AG04450 (cell line): Measurements from ENCODE around the gene MSMP. TPM values are rescaled to one million over a fixed set of nuclear protein-coding genes. Genes with fewer than 3 reads are reported as not detected.
A peak's percentile ranks its signal among the peaks of the same experiment; 100 is the strongest.

Experiments used
- CTCF ChIA-PET: fragments of 300-600, 350-600 bp; formaldehyde crosslinking; extraction: SDS; loops from one replicate; lab custom pipeline; 2022; ENCODE audit warnings: antibody characterized with exemption, inconsistent platforms; lab: Charles Lee
- POLR2A ChIA-PET: fragments of 350-600 bp; formaldehyde crosslinking; extraction: SDS; loops from one replicate; lab custom pipeline; 2021; ENCODE audit warnings: antibody characterized with exemption, inconsistent platforms; lab: Yijun Ruan, JAX
- DNase-seq: peaks from one replicate; pipeline ENCODE4 v3.0.0-alpha.2; 2011; ENCODE audit warnings: low read depth, low spot score
- H3K27ac ChIP-seq: one replicate; pipeline ENCODE4 v1.5.1; 2012; ENCODE audit warnings: low read depth, low read length, control low read depth
- H3K27me3 ChIP-seq: one replicate; pipeline ENCODE4 v1.6.0; 2012; ENCODE audit warnings: low read length; ENCODE audit not compliant: control insufficient read depth, insufficient read depth
- H3K4me3 ChIP-seq: 2 replicates; pipeline ENCODE4 v1.5.1; 2011; ENCODE audit warnings: mild to moderate bottlenecking, low read depth, low read length, control low read depth
- H3K9me3 ChIP-seq: 2 replicates; pipeline ENCODE4 v1.5.1; 2012; ENCODE audit warnings: low read length; ENCODE audit not compliant: control insufficient read depth, insufficient read depth
- CTCF ChIP-seq: IDR thresholded peaks from 2 replicates; pipeline ENCODE4 v1.5.1; 2011; ENCODE audit warnings: low read depth, low read length, control low read depth, inconsistent platforms
- polyA plus RNA-seq: library from polyadenylated mRNA; depleted of rRNA; stranded (reverse); fragments of >200 nt; gene quantifications from 2 replicates; pipeline ENCODE4 v1.2.3, GENCODE V29; 2011

The MSMP gene
- polyA plus RNA-seq, 1 experiment: not detected

GRCh38 chr9:35749515-35750255, 4.4 kb downstream of the MSMP start:
- CTCF ChIA-PET: interaction anchor here (0.6 to 5.4 kb wide), 4 partner anchors 8 to 41 kb away, joined by 3 to 46 read pairs (median 4); no protein-coding TSS in a partner anchor
- POLR2A ChIA-PET: interaction anchor here (0.8 to 1.0 kb wide), 2 partner anchors 18 to 92 kb away, joined by 3 read pairs; partner anchors contain the start of genes CCDC107, CREB3, RMRP and TLN1
- no peak for DNase-seq
- Histone ChIP-seq H3K27ac (peak overlapping the region; percentile 21), H3K27me3 (no peaks in the 10 kb centered on the region), H3K9me3 (peaks cover 3% of the 10 kb centered on the region; the same call in 1 of the 2 replicates), H3K4me3 (peak overlapping the region; percentile 90)
- TF ChIP-seq CTCF: no peak

GRCh38 chr9:35748858-35749514, 5.1 kb downstream of the MSMP start, which contains the start of the genes GBA2 and RGP1:
Gene GBA2 (minus strand): TSS chr9:35749228. CDS start chr9:35748704, 524 bp downstream.
Gene RGP1 (plus strand): TSS chr9:35749287. CDS start chr9:35749756, 469 bp downstream.
- CTCF ChIA-PET: interaction anchor here (0.6 to 5.4 kb wide), 3 partner anchors 14 to 145 kb away, joined by 3 to 46 read pairs (median 6); no protein-coding TSS in a partner anchor
- Histone ChIP-seq H3K4me3 (peak within 1 kb of the TSS; percentile 90), H3K27me3 (no peaks in the 10 kb centered on the region), H3K9me3 (peaks cover 3% of the 10 kb centered on the region; the same call in 1 of the 2 replicates), H3K27ac (peak within 1 kb of the TSS; percentile 31)
- no peak for DNase-seq
- POLR2A ChIA-PET: interaction anchor here (0.5 to 1.7 kb wide), 8 partner anchors 10 to 91 kb away, joined by 3 to 14 read pairs (median 4); partner anchors contain the start of genes CCDC107, CREB3, RMRP and TLN1
- no peak for TF ChIP-seq CTCF

GRCh38 chr9:35748242-35748857, 5.7 kb downstream of the MSMP start:
- TF ChIP-seq CTCF: no peak
- Histone ChIP-seq H3K4me3 (peak overlapping the region; percentile 90), H3K9me3 (peaks cover 3% of the 10 kb centered on the region; the same call in 1 of the 2 replicates), H3K27me3 (no peaks in the 10 kb centered on the region), H3K27ac (peak overlapping the region; percentile 31)
- POLR2A ChIA-PET: interaction anchor here (0.5 to 1.7 kb wide), 9 partner anchors 9 to 134 kb away, joined by 3 to 14 read pairs (median 4); partner anchors contain the start of genes CCDC107, CREB3, RMRP and TLN1
- DNase-seq: no peak
- CTCF ChIA-PET: interaction anchor here (0.6 to 5.4 kb wide), 7 partner anchors 8 to 145 kb away, joined by 3 to 46 read pairs (median 5); partner anchors contain the start of gene ARHGEF39

- H3K4me3 ChIP-seq: peak overlapping the region; percentile 90
- DNase-seq: no peak
- H3K27ac ChIP-seq: no peak overlapping the region
- H3K27me3 ChIP-seq: no peaks in the 10 kb centered on the region
- CTCF ChIA-PET: interaction anchor here (1.3 to 5.4 kb wide), 3 partner anchors 11 to 79 kb away, joined by 5 to 46 read pairs (median 5); no protein-coding TSS in a partner anchor
- peaks cover 3% of the 10 kb centered on the region; the same call in 1 of the 2 replicates for H3K9me3 ChIP-seq
- no peak for TF ChIP-seq CTCF
- POLR2A ChIA-PET: interaction anchor here (1.1 kb wide), 1 partner anchor 14 kb away, joined by 3 read pairs; the partner anchor contains the start of genes CREB3 and TLN1
Observed at GRCh38 chr9:35746583-35746982, 7.5 kb downstream of the MSMP start.
